Liver (tissue), 3 donors: ENCODE measurements around the gene BTG4.

Experiments
- ATF3 ChIP-seq: IDR thresholded peaks from 2 replicates; pipeline ENCODE4 v1.6.1; 2016; ENCODE audit warnings: antibody characterized with exemption
- CTCF ChIP-seq: fragments of 150-350 bp; IDR thresholded peaks from 2 replicates; pipeline ENCODE4 v1.5.1; 2017; ENCODE audit warnings: improper control_type of control experiment, low read depth, low read length; ENCODE audit not compliant: missing input control
- EGR1 ChIP-seq, 2 donors: IDR thresholded peaks; 2 replicates each; pipeline ENCODE4 v1.6.1; 2016 to 2018; ENCODE audit warnings: antibody characterized with exemption in 2 of 2, low read depth in 2 of 2
- FOXA1 ChIP-seq: IDR thresholded peaks from 2 replicates; pipeline ENCODE4 v1.6.1; 2016; ENCODE audit warnings: antibody characterized with exemption
- GABPA ChIP-seq, 2 donors: IDR thresholded peaks in 1 of 2; conservative IDR thresholded peaks in 1 of 2; 2 replicates each; pipeline ENCODE4 v1.6.1; 2016; ENCODE audit warnings: antibody characterized with exemption in 2 of 2, mild to moderate bottlenecking in 1 of 2, moderate library complexity in 1 of 2
- MAX ChIP-seq: IDR thresholded peaks from 2 replicates; pipeline ENCODE4 v1.6.1; 2016; ENCODE audit warnings: antibody characterized with exemption
- RAD21 ChIP-seq, 2 donors: IDR thresholded peaks; 2 replicates each; pipeline ENCODE4 v1.6.1; 2016; ENCODE audit warnings: antibody characterized with exemption in 2 of 2, mild to moderate bottlenecking in 2 of 2
- RXRA ChIP-seq, 2 donors: IDR thresholded peaks; 2 replicates each; pipeline ENCODE4 v1.6.1; 2017 to 2018; ENCODE audit warnings: antibody characterized with exemption in 2 of 2, mild to moderate bottlenecking in 1 of 2
- SP1 ChIP-seq: IDR thresholded peaks from 2 replicates; pipeline ENCODE4 v1.6.1; 2018; ENCODE audit warnings: antibody characterized with exemption, mild to moderate bottlenecking
- TAF1 ChIP-seq: conservative IDR thresholded peaks from 2 replicates; pipeline ENCODE4 v1.6.1; 2016; ENCODE audit warnings: antibody characterized with exemption, mild to moderate bottlenecking
- YY1 ChIP-seq: IDR thresholded peaks from 2 replicates; pipeline ENCODE4 v1.6.1; 2016; ENCODE audit warnings: antibody characterized with exemption, mild to moderate bottlenecking
- TF ChIP-seq, protein P1 (sequence below): IDR thresholded peaks from 2 replicates; pipeline ENCODE4 v1.6.1; 2016; ENCODE audit warnings: antibody characterized with exemption
- TF ChIP-seq, protein P2 (sequence below): IDR thresholded peaks from 2 replicates; pipeline ENCODE4 v1.6.1; 2016; ENCODE audit warnings: antibody characterized with exemption, mild to moderate bottlenecking
- donor health status: healthy.
- donor health status: healthy.

DNA sequence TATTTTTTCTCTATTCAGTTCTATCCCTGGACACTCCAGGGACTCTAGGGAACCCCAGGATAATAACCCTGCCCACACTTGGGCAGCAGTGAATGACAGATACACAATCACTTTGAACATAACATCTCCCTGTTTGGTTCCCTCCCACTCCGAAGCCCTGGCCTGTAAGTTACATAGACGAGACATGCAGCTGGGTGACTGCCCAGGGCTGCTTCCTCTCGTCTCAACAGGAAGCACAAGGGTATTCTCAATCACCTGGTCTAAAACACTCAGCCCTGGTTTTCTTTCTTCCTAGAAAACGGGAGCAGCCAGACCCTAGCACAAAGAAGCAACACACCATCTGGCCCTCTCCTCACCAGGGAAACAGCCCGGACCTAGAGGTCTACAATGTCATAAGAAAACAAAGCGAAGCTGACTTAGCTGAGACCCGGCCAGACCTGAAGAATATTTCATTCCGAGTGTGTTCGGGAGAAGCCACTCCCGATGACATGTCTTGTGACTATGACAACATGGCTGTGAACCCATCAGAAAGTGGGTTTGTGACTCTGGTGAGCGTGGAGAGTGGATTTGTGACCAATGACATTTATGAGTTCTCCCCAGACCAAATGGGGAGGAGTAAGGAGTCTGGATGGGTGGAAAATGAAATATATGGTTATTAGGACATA lies 47.7 kb upstream of the BTG4 start:
- TF ChIP-seq RAD21 (IDR thresholded peaks at IDR 0.05): no peak
- no peak for TF ChIP-seq CTCF
- no peak for TF ChIP-seq MAX
- no peak for TF ChIP-seq TAF1
- TF ChIP-seq EGR1 (IDR thresholded peaks at IDR 0.05; ENCODE audit: low read depth in 2 of 2): no peak
- TF ChIP-seq, protein P1, sequence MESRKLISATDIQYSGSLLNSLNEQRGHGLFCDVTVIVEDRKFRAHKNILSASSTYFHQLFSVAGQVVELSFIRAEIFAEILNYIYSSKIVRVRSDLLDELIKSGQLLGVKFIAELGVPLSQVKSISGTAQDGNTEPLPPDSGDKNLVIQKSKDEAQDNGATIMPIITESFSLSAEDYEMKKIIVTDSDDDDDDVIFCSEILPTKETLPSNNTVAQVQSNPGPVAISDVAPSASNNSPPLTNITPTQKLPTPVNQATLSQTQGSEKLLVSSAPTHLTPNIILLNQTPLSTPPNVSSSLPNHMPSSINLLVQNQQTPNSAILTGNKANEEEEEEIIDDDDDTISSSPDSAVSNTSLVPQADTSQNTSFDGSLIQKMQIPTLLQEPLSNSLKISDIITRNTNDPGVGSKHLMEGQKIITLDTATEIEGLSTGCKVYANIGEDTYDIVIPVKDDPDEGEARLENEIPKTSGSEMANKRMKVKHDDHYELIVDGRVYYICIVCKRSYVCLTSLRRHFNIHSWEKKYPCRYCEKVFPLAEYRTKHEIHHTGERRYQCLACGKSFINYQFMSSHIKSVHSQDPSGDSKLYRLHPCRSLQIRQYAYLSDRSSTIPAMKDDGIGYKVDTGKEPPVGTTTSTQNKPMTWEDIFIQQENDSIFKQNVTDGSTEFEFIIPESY: no peak
- no peak for TF ChIP-seq YY1
- TF ChIP-seq GABPA (IDR thresholded peaks at IDR 0.05 in 1 of 2, conservative IDR thresholded peaks at IDR 0.05 in 1 of 2): no peak
- no peak for TF ChIP-seq ATF3
- TF ChIP-seq, protein P2, sequence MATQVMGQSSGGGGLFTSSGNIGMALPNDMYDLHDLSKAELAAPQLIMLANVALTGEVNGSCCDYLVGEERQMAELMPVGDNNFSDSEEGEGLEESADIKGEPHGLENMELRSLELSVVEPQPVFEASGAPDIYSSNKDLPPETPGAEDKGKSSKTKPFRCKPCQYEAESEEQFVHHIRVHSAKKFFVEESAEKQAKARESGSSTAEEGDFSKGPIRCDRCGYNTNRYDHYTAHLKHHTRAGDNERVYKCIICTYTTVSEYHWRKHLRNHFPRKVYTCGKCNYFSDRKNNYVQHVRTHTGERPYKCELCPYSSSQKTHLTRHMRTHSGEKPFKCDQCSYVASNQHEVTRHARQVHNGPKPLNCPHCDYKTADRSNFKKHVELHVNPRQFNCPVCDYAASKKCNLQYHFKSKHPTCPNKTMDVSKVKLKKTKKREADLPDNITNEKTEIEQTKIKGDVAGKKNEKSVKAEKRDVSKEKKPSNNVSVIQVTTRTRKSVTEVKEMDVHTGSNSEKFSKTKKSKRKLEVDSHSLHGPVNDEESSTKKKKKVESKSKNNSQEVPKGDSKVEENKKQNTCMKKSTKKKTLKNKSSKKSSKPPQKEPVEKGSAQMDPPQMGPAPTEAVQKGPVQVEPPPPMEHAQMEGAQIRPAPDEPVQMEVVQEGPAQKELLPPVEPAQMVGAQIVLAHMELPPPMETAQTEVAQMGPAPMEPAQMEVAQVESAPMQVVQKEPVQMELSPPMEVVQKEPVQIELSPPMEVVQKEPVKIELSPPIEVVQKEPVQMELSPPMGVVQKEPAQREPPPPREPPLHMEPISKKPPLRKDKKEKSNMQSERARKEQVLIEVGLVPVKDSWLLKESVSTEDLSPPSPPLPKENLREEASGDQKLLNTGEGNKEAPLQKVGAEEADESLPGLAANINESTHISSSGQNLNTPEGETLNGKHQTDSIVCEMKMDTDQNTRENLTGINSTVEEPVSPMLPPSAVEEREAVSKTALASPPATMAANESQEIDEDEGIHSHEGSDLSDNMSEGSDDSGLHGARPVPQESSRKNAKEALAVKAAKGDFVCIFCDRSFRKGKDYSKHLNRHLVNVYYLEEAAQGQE: no peak
- TF ChIP-seq RXRA (IDR thresholded peaks at IDR 0.05): no peak
- TF ChIP-seq SP1: no peak
- TF ChIP-seq FOXA1: no peak
